GM18873 (cell line): ENCODE data around the gene ZDHHC14.
"Not testable (repeated sequence)": the region's sequence is repeated elsewhere in the genome, so short reads cannot be mapped to it uniquely, and the experiment has no call there.

Experiments used
- ATAC-seq: cut with Tn5 transposase; IDR thresholded peaks from one replicate; pipeline ENCODE4 v1.9.1; 2021; ENCODE audit warnings: mild to moderate bottlenecking, moderate library complexity, moderate number of reproducible peaks; ENCODE audit not compliant: unreplicated experiment, low FRiP score

Gene ZDHHC14

DNA sequence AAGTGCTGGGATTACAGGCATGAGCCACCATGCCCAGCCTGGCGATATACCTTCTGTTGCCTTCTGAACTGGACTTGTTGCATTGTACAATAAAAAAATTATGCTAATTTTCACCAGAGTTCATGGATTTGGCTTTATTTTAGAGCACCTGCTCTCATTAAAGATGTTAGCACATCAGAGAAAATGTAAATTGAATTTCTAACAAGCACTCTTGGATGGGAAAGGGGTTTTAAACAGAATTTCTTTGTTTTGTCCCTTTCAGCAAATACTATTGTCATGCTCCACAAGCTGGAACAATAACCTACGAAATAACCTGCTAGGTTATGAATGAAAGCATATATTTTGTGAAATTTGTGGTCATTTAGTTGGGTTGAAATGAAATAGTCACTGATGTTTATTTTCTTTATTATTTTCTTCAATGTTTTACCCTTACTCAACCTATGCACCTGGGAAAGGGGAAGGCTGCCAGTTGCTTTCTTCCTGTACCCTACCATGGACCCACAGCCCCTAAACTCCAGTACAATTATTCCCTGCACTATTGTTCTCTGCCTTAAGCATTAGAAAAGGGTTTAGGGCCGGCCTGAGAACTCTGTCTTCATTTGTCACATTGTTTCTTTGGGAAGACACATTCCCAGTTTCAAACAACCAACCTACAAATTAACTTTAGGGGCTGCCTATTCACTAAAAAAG lies 22.2 kb downstream of the ZDHHC14 start:
- no peak for ATAC-seq

DNA sequence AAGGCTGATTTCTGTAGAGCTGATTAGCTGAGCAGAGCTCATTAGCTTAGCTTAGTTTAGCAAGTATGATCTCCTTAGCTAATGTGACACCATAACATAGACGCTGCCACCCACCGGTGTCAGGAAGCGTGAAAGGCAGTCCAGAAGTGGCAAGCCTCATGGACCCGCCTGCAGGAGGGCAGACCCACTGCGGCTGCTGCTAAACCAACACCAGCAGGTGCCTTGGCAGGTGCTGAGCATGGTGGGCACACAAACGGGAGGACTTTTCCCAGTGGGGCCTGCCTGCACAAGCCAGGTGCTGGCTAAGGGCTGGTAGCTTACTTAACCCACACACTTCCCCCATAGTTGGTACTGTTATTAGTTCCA lies 22.7 kb downstream of the ZDHHC14 start:
- ATAC-seq: no peak

DNA sequence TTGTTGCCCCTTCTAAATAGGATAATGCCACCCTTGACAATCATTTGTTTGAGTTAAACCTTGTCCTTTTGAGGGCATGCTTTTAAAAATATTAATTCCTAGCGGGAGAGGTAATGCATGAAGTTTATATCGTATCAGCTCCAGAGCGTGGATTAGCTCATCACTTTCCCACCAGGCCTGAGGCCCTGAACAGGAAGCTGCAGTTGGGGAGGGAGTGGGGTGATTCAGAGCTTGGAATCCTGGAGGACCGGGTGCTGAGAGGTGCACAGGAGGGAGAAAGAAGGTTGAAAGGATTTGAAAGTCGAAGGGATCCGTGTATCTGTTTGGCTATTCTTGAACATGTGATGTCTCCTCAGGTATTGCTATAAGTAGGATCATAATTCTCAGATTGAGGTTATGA lies 25.0 kb downstream of the ZDHHC14 start:
- ATAC-seq: no peak

DNA sequence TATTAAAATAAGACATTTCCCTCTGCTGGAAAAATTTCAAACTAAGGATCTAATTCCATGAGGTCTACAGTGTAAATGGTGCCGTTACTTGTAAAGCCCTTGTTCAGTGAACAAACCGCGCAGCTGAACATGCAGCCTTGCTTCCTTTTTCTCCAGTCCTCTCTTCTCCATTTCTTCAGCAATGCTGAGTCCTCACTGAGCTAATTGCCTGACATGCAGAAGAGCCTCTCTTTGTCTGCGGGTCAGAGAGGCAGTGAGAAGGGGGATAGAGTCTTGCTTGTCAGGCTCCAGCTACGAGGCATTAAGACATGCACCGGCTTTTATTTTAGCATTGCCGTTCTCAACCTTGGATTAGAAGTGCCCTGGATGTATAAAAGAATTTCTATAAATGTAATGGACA lies 25.7 kb downstream of the ZDHHC14 start:
- ATAC-seq: no peak

DNA sequence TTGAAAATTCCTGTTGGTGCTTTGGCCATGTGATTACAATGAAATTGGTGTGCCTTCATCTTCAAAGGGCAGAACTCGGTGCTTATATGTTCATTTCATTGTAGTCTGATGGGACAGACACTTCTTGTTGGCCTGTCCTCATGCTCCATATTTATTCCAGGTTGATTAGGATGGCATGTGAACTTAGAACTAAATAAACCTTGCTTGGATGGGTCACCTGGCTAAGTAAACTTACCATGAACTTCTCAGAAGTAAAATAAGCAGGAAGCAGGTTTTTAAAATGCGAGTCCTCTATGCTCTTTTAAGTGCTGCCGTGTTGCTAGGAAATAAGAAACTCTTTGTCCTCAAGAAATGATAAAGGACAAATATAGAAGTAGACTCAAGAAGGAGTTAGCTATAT lies 26.7 kb downstream of the ZDHHC14 start:
- no peak for ATAC-seq

DNA sequence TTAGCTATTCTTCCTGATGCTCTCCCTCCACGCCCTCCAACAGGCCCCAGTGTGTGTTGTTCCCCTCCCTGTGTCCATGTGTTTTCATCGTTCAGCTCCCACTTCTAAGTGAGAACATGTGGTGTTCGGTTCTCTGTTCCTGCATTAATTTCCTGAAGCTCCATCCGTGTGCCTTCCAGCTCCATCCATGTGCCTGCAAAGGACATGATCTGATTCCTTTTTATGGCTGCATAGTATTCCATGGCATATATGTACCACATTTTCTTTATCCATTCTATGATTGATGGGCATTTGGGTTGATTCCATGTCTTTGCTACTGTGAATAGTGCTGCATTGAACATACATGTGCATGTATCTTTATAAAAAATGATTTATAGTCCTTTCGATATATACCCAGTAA lies 27.4 kb downstream of the ZDHHC14 start:
- not testable (repeated sequence) for ATAC-seq

DNA sequence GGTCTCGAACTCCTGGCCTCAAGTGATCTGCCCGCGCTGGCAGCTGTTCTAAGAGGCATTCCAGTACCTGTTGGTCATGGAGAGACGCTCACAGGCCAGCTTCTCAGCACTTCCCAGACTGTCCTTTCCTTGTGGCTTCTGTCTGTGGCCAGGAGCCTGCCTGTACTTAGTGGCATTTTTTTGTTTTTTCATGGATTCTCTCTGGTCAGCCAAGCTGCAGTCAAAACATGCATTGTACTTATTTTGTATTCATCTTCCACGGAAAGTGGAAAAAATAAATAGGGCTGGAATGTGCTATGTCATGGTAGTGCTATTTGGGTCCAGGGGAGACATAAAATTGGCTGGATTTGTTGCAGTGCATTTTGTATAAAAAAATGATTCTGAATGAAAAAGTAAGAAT lies 29.1 kb downstream of the ZDHHC14 start:
- no peak for ATAC-seq

DNA sequence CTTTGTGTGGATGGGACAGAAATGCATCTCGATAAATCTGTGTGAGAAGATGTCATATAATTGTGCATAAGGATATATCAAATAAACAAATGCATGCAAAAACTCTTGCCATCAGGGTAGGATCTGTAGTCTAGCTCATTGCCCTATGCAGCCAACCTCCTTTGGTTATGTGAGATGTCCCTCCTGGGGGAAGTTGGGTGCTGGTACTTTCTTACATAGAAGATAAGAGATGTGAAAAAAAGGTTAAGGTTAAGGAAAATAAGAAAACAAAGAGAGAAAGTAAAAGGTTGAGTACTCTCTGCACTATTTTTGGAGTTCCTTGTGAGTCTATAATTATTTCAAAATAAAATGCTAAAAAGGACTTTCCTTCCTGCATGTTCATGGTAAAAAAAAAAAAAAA lies 30.4 kb downstream of the ZDHHC14 start:
- ATAC-seq: no peak

DNA sequence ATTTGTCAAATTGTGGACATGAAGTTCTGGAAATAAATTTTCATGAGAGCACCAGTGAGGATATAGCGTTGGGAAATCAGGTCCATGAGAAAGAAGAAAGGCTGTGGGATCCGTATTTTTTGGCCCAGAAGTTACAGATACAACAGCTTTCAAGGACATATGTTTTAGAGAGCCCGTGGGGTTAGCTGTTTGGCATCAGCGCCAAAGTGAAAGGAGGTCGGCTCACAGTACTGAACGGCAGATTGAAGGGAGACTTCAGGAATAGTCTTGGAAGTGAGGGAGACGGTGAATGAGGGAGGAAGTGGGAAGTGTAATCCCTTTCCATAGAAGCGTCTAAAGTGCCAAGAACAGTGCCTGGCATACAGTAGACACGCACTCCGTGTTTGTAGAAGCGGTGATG lies 31.8 kb downstream of the ZDHHC14 start:
- no peak for ATAC-seq

DNA sequence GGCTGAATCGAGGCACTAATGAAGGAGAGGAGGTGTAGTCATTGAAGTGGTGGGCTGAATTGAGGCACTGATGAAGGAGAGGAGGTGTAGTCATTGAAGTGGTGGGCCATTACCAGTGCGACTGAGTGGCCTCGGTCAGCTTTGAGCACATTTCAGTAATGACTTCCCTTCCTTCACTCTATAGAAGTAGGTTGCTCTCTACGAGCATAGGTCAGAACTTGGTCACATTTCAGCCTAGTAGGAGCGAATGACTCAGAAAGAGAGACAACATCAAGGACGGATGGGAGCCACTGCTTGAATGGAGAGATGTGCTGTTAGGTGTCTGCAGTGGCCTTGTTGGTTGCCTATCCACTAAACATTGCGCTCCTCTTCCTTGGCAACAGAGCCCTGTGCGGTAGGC lies 39.5 kb downstream of the ZDHHC14 start:
- no peak for ATAC-seq

DNA sequence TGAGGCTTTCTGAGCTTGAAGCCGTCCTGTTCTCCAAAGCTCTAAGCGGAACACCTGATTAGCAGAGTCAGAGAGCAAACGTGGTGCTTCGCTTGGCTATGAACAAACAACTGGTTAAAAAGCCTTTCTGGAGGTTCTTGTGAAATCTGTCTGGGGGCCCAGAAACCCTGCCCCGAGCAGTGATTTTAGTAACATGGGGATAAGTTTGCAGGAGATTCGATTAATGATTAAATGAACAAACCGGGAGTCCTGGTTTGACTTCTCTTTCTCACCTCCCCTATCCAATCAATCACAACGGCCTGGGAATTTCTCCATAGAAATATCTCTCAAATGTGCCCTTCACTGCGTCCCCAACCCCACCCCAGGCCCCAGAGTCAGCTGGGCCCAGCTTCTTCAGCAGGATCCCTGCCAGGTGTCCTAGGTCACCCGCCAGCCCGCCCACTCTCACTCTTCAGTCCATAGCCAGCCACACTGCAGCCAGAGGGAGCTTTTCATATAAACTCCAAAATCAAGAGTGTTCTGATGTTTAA lies 43.6 kb downstream of the ZDHHC14 start:
- ATAC-seq: no peak

DNA sequence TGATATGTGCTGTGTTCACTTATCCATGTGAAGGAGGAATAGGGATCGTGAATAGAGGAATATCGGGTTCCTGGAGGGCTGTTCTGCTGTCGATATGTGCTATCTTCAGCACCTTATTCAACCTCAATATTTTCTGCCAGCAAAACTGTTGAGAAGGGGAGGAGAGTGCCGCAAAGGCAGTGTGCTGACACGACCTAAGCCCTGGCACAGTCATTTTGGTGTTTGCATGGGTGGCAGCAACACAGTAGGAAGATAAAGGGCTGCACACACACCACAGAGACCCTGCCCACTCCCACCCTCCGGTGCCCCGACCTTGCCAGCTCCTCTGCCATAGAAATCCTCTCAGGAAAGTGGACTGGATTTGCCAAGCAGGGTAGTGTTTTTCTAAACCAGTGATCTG lies 47.0 kb downstream of the ZDHHC14 start:
- ATAC-seq: no peak

DNA sequence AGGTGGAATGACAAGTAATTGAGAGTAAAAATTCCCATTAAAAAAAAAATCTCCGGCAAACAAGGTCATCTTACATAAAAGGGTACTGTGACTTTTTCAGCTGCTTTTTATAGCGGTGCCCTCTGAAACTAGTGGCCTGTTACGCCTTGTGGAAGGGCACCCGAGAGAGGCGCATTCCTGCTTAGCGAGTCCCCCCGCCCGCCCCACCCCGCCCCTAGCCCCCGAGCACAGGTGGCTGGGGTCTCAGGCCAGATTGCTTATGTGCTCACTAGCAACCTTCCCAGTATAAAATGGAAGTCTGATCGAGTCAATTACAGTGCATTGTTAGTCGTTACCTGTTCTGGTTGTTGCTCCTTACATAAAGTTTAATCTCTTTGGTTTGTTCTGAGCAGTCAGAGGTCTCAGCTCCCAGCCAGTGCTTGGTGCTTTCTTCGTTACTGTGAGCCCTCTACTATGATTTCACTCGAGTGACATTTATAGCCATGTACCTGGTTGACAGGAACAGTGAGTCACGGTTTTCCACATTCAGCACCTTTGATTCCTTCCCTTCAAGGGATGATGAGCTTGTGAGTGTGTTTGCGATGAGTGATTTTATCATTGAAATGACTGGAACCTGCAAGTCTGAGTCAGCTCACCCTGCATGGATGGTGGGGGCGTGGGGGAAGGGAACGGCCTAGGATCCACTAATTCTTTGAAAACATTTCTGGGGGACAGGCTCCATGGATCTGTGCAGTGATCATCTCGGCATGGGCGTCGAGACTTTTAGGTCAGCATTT lies 47.6 kb downstream of the ZDHHC14 start:
- no peak for ATAC-seq

DNA sequence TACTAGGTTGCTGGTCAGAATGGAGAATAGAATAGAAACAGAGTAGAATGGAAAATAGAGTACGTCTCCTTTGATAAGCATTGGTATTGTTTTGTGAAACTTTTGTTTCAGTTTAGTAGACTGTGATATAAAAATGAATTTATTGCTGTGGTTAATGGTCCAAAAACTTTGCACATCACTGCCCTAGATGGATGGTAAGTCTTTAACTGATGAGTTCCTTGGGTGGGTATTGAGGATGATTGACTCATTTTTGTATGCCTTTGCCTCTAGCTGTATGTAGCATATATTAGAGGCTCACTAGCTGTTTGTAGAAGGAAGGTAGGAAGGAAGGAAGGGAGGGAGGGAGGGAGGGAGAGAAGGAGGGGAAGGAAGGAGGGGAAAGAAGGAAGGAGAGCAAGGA lies 48.3 kb downstream of the ZDHHC14 start:
- ATAC-seq: no peak

DNA sequence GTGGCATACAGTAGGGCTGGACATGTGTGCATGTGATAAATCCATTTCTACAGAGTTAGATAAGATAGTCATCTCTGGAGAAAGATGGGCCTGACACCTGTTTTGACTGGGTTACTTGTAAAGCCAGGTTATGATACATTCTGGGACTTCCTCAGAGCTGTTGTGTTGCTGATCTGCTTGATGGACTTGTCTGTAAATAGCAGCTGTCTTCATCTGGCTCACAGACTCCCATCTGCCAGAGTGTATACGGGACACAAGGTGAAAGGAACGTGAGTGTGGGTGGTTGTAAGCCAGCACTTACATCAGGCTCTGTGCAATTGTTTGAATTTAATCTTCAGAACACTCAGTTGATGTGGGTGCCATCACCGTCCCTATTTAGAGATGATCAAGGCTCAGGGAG lies 49.8 kb downstream of the ZDHHC14 start:
- no peak for ATAC-seq

DNA sequence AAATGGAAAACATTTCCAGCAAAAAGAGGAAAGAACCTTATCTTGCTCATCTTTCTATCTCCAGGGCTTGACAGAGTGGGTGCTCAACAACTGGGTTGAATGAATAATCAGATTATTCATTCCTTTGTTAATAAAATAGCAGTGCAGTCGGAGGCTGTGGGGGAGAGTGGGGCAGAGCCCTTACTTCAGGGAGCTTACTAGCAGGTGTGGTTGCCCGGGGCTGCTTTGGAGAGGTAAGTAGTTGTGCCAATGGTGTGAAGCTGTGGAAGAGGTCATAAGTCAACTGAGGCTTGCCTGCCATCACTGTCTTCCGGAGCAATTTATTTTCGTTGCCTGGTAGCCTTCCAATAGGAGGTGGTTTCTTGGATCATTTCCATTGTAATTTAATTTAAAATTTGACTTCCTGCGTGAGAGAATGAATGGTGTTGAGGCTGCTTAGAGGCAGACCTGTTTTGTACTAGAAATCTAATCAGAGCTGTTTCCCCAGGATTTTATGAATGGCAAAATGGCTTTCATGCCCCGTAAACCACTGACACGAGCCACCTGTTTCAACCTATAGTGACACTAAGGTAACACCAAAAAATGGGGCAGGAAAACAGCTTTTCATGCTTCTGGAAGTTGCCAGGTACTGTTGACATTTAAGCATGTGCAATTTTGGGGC lies 51.4 kb downstream of the ZDHHC14 start:
- ATAC-seq: no peak

DNA sequence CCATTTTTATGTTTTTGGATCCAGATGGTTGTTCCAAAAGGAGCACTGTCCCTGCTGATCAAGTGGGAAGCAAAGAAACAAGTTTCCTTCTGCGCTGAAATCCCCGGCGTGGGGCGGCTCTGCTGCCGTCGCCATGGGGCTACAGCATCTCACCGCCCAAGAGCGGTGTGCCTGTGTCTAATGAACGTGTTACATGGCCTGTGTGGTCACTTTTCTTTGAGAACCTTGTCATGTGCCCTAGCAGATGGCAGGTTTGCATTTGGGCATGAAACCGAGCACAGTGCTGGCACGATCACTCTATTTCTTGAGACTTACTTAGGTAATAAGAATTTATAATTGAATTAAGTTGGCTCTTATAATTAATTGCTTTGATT lies 51.9 kb downstream of the ZDHHC14 start:
- ATAC-seq: no peak

DNA sequence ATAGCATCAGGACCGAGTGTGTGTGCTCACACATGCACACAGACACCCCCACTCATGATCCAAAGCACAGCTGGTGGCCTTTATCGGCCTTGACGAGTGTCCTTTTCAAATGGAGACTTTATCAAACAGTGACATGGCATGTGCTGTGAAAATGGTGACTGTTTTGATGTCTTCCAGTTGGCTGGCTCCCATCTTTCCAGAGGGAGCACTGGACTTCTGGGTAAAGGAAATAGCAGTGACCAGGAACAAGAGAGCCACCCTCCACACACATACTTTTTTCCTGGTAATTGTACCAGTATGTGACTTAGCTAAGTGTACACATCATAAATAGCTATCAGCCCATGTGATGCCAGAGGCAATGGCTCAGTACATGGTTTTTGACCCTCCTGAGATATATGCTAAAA lies 52.7 kb downstream of the ZDHHC14 start:
- no peak for ATAC-seq

DNA sequence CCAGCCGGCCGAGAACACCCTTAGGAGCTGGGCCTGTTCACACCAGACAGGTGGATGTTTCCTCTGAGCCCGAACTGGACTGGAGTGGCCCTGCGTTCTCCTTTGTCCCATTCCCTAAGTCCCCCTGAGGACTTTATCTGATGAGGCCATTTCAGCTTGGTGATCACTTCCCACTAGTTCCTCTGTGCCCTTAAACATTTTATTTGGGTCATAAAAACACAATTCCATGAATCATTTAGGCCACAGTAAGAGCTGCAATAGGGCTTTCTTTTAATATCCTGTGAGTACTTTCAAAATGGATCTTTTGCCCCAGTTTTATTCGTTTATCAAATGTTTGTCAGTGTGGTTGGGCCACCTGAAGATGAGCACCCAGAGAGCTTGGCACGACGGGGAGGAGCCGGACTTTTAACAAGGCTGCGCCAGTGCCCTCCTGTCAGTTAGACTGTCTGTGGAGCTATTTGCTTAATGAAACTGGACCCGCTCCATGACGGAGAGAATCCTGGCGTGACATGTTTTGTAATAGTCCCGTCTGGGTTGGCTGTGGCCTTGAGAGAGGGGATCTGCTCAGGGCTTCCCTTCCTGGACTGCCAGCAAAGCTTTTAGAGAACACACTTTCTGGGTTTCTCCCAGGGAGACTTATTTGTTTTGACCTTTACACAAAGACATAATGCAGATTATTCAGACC lies 53.5 kb downstream of the ZDHHC14 start:
- no peak for ATAC-seq

DNA sequence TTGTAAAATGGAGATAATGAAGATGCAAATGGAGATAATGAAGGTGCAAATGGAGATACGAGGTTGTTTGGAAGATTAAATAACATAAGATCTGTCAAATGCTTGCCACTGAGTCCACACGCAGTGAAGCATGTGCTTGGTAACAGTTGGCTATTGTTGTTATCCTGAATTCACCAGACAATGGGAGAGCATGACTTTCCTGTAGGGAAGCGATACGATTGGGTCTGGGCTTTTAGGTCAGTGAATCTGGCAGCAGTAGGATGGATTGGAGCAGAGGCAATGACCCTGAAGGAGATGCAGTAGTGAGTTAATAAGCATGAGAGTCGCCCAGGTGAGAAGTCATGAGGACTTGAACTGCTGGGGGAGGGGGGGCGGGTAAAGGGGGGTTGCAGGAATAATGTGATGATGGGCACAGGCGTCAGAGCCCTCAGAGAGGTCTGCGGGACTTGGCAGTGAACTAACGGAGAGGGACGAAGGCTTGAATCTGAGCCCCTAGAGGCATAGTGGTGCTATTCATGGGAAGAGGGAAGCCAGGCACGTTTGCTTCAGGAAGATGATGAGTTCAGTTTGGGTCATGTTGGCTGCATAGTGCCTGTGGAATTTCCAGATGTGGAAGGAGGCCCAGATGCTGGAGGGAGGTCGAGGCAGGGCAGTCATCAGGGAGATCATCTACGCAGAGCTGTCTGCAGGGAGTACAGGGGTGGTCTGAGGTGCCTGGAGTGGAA lies 55.4 kb downstream of the ZDHHC14 start:
- no peak for ATAC-seq
